SIG-M5 treated with dmso at 0.1 percent for 504 hours (cell line): ENCODE data around the gene SPTB.

Experiments used
- DNase-seq: peaks from one replicate; lab custom pipeline; 2025; ENCODE audit not compliant: unreplicated experiment; lab: John Stamatoyannopoulos, UW

SPTB gene

DNA sequence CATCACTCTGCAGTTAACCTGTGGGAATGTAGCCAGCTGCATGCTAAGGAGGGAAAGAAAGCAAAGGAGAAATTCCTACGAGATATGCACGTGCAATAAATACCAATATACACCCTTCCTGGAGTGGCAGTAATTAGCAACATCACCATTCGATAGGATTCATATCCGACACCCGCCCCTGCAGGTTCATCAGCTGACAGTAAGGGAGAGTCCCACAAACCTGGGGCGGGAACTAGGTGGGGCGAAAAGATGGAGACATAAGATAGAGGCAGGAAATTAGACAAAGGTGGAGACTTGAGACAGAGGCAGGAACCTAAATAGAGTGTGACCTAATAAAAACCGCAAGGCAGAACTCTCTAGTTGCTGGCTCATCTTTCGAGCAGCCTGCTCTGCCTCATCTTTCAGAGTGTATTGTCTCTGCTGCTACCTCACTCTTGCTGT is 123.9 kb downstream of the SPTB start:
- peak; percentile 37 for DNase-seq

DNA sequence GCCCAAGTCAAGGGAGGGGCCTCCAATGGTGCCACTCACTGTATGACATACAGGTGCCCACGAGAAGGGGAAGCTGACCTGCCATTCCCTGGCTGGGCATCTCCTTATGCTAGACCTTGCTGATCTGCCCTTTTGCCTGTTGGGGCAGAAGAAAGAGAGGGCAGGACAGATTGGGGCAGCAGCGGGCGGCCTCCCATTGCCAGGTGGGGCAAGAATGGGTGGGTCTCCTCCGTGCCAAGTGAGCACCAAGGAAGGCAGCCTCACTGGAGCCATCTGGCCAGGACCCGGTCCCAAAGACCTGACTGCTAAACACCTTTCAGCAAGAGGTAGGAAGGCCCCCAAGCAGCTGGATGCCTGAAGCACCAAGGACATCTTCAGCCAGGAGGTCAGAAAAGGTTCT is 125.0 kb downstream of the SPTB start:
- no peak for DNase-seq

DNA sequence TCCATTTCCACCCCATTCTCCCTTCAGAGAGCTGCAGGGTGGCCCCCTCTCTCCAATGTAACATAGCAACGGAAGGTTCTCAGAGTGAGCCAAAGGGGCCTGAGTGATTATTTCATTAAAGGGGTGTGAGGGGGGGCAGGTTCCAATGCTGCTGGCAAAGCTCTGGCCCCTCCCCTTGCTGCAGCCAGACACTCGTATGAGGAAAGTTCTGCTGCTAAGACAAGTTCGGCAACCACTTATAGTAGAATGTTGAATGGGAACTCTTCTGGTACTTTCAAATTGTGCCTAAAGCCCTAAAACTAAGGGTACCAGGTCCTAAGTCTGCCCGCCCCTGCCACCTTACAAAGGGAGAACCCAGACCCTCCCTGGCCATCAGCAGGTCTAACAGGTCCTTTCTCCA is 125.7 kb downstream of the SPTB start:
- DNase-seq, result no peak

DNA sequence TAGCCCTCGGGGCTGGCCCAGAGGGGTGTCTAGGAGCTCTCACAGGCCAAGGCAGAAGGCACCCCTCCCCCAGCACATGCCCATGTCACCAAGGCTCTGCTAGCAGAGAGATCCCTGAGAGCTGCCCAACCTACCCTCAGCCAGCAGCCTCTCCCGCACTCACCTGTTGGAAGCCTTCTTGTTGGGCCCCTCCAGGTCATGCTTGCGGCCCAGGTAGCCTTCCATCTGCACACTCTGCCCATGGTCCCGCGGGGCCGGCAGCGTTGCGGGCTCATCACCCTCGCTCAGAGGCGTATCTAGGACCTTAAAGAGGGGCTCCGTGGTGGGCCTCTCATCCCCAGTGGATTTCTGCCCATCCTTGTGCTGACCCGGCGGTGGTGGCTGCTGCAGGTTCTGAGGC is 126.3 kb downstream of the SPTB start:
- no peak for DNase-seq

DNA sequence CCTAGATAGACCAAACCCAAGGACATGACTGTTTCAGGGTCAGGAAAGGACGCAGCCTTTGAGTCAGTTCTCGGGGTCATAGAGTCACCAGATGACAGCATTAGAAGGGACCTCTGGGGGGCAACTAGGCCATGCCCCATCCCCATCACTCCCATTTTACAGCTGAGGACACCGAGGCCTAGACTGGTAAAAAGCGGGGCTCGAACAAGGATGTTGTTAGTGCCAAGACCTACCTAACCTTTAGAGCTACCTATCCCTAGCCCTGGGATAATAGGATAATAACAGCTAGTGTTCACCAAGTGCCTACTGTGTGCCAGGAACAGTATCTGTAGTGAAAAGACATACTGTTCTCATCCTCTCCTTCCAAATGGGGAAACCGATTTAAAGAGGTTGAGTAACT is 126.8 kb downstream of the SPTB start:
- DNase-seq, result no peak

DNA sequence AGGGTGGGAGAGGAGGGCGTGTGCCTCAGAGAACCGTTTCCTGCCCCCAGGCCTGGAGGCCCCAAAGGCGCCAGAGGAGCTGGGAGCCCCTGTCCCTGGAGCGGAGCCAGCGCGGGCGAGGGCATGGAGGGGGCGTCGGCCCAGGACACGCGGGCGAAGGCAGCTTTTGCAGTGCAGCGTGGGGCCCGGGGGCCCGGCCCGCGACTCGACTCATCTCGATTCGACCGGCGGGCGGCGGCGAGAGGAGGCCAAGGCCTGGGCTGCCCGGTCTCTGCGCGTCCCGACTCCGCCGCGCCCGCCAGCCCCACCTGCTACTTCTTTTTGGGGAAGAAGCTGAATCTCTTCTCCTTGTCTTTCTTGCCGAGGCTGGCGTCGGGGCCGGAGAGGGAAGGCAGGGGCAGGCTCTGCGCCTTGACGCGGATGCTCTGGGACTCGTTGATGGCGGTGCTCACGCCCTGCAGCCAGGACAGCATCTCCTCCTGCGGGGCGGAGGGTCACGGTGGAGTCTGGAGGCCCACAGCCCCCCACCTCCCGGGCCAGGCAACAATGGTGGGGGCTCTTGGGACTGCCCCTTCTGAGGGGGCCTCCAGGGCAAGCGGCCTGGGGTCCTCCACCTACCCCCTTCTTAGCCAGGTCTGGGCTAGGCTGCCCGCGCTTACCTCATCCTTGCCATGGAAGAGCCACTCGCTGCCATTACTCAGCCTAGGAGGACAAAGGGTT is 130.6 kb downstream of the SPTB start:
- DNase-seq, result no peak

DNA sequence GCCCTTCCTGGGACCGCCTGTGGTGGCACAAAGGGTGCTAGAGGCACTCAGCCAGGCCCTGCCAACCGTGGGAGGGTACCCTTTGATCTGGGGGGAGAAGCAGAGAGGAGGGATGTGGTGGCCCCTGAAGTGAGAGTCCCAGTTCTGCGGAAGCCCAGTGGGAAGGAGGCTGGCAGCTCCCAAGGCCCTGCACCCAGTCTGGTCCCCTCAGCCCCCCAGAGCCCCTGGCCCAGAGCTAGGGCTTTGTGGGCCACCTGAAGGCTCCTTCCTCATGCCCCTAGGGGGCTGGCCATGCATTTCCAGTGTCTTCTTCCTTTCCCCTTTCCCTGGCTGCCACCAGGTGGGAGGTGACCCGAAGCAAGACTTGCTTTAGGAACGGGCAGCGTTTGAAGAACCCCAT is 131.2 kb downstream of the SPTB start:
- no peak for DNase-seq

DNA sequence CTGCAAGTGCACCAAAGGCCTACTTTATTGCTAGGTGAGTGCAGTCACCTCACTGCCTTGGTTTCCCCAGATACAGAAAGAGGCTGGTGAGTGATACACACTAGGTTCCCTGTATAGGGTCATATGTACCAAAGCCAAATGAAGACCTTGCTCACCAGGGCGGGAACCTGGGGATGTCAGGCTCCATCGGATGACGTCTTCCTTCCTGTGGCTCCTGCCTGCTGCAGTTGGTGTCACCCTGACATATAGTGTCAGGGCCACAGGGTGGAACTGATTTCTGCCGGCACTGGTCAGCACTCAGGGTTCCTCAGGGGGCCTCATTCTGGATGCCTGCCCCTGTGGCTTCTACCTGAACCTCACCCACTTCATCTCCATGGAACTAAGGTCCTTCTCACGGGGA is 132.4 kb downstream of the SPTB start:
- DNase-seq, result no peak

DNA sequence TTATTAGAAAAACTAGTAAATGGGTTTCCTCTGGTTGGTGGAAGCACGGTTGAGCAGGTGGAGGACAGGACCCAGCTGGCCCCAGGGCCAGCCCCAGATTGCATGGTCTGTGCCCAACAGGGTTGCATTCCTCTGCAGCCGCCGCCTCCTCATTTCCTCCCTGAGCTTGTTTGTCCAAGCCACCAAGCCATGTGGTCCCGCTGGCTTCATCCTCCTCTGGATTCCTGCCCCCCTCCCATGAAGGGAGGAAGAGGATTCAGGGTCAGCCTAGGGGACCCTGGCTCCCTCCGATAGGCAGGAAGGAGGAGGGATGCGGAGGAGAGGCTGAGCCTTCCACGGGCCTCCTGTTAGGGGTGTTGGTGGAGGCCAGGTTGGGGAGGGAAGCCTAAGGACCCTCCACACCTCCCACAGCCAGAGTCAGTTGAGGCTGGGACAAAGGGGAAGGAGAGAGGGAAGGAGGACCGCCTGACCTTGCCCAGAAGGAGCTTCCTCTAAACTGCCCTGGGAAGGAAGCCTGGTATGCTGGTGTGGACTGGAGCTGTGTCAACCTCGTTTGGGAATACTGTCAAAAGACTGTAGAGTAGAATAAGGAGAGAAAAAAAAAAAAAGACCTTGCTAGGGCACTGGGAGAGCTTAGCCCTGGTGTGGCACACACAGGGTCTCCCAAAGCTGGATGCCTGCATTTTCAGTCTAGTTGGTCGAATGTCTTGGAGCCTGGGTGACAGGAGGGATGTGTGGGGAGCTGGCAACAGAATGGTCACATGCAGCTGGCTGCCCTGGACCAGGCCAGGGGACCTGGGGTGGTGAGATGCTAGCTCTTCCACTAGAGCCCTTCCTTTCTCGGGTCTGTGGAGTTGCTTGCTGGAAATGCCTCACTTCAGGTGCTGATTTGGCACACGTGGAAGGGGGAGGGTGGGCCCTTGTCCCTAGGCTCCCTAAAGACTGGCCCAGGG is 133.1 kb downstream of the SPTB start:
- DNase-seq, result no peak

DNA sequence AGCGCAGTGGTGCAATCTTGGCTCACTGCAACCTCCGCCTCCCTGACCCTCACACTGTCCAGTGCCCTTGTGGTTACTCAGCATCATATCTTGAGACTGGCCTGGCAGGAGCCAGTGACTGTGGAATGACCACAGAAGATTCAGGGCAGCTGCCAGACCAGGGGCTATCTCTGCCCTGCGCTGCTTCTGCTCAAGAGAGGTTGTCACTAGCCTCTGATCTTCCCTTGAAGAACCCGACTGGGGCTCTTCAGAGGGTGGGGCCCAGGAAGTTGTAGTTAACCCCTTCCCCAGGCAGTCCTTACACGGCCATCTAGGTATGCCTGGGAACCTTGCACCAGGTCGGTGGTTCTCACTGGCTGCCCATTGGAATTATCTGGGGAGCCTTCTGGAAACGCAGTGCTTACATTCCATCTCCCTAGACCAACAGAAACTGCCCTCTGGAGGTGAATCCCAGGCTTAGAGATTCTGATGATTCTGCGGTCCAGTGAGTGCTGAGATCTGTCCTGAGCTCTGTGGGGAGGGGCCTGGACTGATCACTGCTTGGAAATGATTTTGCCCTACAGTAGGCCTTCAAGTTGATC is 134.1 kb downstream of the SPTB start:
- DNase-seq, result no peak

DNA sequence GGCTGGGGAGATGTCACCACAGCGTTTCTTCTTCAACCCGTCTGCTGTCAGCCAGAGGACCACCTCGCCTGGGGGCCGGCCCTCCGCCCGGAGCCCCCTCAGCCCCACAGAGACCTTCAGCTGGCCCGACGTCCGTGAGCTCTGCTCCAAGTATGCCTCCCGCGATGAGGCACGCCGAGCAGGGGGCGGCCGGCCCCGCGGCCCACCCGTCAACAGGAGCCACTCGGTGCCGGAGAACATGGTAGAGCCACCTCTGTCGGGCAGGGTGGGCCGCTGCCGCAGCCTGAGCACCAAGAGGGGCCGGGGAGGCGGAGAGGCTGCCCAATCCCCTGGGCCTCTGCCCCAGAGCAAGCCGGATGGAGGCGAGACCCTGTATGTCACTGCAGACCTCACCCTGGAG is 136.6 kb downstream of the SPTB start:
- no peak for DNase-seq

DNA sequence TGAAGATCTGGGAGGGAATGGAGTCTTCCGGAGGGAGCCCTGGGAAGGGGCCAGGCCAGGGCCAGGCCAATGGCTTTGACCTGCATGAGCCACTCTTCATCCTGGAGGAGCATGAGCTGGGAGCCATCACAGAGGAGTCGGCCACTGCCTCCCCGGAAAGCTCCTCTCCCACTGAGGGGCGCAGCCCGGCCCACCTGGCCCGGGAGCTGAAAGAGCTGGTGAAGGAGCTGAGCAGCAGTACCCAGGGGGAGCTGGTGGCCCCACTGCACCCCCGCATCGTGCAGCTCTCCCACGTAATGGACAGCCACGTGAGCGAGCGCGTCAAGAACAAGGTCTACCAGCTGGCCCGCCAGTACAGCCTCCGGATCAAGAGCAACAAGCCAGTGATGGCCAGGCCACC is 137.7 kb downstream of the SPTB start:
- DNase-seq, result no peak

DNA sequence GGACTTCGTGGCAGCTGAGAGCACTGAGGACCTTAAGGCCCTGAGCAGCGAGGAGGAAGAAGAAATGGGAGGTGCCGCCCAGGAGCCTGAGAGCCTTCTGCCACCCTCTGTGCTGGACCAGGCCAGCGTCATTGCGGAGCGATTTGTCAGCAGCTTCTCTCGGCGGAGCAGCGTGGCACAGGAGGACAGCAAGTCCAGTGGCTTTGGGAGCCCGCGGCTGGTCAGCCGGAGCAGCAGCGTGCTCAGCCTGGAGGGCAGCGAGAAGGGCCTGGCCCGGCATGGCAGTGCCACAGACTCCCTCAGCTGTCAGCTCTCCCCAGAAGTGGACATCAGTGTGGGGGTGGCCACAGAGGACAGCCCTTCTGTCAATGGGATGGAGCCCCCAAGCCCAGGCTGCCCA is 138.5 kb downstream of the SPTB start:
- no peak for DNase-seq

DNA sequence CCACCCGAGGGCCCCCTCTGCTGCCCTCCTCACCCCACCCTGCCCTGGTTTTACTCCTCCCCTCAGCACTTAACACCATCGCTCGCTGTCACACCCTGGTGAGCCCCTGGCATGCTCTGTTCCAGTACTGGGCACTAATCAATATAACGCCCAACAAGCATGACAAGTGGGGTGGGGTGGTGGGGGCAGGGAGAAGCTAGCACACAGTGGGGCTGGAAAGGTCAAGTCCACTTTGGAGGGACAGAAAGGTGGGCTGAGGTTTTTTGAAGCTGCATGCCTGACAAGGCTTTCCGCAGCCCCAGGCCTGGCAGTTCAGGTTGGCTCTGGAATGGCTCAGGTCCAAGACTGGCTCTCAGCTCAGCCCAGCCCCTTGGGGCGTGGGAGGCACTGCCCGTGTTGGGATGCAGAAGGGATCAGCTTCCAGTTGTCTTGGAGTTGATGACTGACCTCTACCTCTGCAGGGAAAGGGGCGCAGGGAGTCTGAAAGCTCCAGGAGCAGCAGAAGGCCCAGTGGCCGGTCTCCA is 141.4 kb downstream of the SPTB start:
- no peak for DNase-seq

DNA sequence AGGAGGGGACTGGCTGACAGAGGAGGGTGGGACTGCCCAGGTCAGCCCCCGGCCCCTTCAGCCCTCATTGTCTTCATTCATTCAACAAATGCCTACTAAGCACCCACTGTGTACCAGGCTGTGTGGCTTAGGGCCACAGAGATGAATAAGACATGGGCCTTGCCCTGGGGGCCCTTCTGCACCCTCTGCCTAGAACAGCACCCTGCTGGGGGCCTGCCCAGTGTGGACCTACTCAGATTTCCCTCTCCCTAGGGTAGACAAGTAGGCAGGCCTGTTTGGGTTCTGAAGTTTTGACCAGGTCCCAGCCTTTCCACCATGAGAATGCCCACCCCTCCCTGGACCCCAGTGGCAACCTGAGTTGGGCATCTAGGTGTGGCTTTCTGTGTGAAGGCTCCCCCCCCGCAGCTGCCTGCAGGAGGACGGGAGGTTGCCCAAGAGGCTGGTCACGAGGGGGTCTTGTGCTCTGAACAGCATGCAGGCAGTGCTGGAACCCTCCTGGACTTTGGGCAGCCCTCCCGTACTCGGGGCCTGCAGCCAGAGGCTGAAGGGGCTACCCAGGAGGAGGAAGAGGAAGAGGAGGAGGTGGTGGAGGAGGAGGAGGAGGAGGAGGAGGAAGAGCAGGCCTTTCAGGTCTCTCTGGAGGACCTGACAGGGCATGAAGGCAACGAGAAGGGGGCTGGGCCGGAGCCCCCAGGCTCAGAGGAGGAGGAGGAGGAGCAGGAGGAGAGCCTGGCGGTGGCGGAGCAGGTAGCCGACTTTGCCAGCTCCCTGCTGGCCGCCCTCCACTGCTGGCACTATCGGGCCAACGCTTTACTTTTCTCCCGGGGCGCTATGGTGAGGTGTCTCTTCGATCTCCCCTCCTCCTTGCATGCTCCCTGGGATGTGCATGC is 142.1 kb downstream of the SPTB start:
- no peak for DNase-seq

DNA sequence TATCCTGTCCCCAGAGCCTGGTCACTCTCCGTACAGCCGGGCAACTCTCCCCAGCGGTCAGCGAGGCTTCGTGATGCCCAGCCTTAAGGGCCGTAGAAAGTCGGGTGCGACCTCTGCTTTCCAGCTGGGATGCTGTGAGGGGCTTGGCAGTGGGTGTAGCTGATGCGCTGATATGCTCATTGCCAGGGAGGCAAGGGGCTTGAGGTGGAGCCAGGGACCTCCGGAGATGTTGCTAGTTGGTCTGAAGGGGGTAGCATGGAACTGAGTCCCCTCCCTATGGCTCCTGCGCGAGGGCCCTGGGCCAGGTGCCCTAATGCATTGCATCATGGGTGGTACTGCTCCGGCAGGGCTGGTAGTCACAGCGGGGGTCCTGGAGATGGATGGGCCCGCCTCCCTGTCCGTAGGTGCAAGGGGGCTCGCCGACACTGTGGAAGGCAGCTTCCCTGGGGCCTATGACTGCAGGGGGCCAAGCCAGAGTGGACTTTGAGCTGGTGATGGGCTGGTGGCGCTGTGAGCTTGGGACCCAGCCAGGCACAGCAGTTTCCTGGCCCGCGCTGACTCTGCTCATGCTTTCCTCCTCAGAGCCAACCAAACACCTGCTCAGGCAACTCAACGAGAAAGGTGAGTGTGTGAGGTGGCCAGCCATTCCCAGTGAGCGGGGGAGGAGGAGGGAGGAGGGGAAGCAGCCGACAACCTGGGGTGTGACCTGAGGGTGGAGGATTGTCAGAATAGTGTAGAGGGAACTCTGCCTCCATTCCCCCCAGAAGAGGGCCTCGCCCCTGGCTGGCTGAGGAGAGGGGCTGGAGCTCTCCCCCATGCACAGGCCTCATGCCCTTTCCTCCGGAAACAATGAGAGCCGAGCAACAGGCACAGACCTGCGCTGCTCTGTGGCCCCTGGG is 143.2 kb downstream of the SPTB start:
- no peak for DNase-seq

DNA sequence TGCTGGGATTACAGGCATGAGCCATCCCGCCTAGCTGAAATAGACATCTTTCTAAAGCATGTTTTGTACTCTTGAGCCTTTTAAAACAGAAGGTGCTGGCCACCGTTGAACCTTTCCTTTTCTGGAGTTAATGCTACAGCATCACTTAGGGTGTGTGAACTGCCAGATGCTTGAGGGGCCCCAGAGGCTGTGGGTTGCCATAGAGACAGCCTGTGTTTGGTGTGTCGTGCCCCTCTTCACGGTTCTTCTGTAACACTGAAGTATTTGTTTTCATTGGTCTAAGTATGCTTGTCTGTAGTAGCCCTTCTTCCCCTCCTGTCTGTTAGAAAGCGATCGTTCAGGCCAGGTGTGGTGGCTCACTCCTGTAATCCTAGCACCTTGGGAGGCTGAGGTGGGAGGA is 144.7 kb downstream of the SPTB start:
- no peak for DNase-seq

DNA sequence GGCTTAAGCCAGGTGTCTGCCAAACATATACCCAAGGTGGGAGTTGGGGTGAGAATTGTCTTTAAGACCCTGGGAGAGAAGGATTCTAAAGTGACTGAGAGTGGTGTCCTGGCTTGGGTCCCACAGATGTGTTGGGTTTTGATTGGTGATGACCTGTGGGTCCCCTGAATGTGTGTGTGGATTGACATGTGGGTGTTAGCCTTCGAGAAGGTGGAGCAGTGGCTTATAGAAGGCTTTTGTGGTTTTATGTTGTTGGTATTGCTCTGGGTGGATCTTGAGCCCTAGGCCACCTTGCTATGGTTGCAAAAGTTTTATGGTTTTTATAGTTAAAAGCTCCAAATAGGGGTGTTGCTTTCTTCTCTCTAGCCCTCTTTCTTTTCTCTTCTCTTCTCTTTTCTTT is 145.8 kb downstream of the SPTB start:
- DNase-seq, result no peak

DNA sequence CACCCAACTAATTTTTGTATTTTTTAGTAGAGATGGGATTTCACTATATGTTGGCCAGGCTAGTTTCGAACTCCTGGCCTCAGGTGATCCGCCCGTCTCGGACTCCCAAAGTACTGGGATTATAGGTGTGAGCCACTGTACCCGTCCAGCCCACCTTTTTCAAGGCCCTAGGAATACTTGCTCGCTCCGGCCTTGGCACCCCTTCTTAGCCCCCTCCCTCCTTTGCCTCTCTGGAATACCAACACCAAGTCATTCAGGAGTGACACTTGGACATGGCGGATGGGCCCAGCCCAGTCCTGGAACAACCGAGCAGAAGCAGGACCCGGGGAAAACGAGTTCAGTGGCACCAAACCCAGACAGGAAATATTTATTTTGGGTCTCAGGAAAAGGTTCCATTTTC is 146.4 kb downstream of the SPTB start:
- no peak for DNase-seq
